ENCODE measurements around the gene IPO4.

- TF ChIP-seq, protein P1, sequence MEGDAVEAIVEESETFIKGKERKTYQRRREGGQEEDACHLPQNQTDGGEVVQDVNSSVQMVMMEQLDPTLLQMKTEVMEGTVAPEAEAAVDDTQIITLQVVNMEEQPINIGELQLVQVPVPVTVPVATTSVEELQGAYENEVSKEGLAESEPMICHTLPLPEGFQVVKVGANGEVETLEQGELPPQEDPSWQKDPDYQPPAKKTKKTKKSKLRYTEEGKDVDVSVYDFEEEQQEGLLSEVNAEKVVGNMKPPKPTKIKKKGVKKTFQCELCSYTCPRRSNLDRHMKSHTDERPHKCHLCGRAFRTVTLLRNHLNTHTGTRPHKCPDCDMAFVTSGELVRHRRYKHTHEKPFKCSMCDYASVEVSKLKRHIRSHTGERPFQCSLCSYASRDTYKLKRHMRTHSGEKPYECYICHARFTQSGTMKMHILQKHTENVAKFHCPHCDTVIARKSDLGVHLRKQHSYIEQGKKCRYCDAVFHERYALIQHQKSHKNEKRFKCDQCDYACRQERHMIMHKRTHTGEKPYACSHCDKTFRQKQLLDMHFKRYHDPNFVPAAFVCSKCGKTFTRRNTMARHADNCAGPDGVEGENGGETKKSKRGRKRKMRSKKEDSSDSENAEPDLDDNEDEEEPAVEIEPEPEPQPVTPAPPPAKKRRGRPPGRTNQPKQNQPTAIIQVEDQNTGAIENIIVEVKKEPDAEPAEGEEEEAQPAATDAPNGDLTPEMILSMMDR (IDR thresholded peaks at IDR 0.05), result no peak
- TF ChIP-seq POLR2A (IDR thresholded peaks at IDR 0.05) (no peak), POLR2AphosphoS5 (IDR thresholded peaks at IDR 0.05) (no peak)
These were observed 12.0 kb downstream of the IPO4 start for GRCh38 chr14:24176599-24176998.
